ENCODE results near the gene FAM222A.

The FAM222A gene

DNA sequence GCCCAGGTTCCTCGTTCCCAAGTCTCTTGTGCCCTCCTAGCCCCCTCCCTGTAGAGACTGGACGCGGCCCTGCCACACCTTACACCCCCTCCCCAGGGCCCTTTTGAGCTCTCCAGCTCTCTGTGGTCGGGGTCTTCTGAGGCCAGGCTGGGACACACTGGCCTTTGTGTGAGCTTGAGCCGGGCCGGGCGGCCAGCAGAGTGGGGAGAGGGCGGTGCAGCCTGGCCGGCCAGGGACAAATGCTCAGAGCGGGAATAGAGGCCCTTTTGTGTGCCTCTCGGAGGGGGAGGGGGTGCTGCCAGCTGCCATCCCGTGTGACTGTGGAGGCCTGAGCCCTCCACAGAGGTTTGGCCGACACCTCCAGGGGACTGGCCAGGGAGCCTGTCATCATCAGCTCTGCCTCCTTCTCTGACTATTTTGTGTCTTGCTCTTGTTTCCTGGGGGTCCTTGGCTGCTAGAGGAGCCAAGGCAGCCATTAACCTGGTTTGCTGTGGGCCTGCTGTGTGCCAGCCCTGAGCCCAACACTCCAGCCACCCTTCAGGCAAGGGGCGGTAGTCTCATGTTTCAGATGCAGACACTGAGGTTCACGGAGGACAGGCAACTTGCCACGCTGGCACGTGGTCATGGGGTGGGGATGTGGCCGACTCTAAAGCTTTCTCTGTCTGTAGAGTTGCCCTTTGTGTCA, 13.6 kb downstream of the FAM222A start:
- DNase-seq: no peak

DNA sequence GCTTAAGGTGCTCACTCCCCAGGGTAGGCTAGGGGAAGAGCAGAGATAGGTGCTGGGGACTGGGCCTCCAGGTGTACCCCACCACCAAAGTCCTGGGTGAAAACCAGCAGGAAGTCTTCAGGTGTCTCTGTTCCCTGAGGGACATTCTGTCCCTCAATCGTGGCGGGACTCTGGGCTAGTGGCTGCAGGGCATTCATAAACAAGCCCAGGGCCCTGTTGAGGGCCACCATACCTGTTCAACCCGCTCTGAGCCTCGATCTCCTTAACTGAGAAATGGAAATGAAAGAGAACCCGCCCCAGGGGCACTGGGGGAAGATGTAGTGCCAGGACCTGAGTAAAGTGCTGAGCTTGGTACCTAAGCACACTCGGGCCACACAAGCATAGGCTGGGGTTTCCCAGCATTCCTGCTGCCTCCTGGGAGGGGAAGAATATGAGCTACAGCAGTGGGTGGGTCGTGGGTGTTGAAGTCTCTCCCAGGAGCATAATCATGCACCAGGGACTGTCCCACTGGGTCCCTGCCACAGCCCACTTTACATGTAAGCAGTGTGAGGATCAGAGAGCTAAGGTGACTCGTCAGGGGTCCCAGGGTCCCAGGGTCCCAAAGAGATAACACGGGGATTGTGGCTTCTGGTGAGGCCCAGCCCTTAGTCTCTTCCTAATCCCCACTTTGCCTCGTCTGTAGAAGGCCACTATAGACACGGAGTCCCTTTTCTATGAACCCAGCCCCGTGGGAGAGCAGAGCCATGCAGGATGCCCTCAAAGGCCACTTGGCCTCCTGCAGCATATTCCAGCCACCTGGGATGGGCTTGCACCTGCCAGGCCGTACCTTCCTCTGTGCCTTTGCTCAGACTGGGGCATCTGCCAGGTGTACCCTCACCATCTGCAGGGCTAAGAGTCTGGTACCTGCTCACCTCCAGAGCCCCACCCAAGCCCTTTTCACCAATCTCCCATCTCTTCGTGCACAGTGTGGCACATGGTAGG, 14.4 kb downstream of the FAM222A start:
- DNase-seq: no peak

DNA sequence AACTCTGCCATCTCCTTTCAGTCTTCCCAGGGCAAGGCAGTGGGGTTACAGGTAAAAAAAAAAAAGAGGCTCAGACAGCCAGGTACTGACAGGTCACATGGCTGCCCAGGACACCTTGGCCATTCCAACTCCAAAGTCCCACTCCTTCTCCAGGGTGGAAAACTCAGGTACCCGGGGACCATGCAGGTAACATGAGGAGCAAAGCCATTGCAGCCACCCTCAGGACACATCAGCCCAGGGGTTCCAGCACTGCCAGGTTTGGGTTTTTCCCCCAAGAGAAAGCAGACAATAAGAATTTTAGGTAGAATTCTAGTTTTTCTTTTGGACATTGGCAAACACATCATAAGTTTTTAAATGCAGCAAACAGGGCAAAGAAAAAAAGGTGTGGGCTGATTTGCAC, 15.3 kb downstream of the FAM222A start:
- no peak for DNase-seq

DNA sequence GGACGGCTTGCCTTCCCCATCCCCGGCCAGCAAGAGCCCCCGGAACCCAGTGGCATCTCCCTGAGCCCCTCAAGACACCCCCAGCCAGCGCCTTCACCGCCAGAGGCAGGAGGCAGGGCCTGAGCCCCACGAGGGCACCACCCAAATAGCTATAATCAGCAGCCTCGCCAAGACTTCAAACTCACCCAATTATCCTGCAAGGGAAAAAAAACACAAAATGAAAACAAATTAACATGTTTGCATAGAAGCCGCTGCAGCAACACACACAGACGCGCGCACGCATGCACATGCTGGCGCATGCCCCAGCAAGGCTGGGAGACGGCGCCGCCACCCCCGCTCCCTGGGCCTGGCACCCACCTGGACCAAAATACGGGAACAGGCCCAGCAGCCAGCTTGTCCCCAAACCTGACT, 15.8 kb downstream of the FAM222A start:
- no peak for DNase-seq

DNA sequence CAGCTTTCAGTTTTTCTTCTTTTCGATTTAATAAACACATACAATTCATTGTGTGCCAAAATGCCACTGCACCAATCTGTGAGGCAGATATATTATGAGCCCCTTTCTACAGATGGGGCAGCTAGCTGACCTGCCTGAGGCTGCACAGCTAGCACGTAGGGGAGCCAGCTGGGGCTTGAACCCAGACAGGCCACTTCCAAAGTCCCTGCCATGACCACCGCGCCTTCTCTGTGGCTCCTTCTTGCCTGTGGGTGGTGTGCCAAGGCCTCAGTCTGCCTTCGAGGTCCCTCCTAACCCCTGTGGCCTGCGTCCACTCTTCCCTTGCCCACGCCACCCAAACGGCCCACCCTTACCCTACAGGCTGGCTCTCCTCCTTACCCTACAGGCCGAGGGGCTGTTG, 16.2 kb downstream of the FAM222A start:
- DNase-seq: no peak

DNA sequence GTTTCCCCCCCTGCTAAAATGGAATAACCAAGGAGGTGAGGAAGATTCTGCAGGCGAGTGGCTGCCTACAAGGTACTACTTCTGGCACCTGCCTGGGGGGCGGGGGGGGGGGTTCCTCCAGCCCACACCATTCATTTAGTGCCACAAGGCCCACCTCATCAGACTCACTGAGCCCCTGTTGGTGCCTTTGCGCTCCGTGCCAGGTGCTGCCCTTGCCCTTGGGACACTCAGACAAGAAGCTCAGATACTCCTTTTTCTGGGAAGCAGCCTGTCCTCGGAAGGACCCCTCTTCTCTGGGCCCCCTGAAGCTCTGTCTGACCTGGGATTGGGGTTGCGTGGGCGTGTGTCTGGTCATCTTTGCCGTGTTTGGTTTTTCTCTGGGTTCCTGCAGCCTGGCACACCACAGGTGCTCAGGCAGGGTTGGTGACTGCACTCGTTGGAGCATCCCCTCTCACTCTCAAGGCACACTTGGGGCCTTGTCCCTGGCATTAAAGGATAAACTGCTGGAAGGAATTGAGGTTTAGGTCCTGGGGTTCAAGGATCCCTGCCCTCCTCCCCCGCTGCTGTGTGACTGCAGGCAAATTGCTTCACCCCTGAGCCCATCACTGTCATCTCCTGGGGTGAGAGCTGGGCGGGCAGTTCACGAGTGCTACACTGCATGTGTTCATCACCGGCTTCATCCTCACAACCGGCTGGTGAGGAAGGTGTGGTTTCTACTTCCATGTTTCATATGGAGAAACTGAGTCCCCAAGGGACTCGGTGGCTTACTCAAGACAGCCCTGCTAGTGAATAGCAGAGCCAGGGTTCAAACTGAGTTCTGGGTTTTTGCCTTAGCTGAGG, 16.9 kb downstream of the FAM222A start:
- no peak for DNase-seq

DNA sequence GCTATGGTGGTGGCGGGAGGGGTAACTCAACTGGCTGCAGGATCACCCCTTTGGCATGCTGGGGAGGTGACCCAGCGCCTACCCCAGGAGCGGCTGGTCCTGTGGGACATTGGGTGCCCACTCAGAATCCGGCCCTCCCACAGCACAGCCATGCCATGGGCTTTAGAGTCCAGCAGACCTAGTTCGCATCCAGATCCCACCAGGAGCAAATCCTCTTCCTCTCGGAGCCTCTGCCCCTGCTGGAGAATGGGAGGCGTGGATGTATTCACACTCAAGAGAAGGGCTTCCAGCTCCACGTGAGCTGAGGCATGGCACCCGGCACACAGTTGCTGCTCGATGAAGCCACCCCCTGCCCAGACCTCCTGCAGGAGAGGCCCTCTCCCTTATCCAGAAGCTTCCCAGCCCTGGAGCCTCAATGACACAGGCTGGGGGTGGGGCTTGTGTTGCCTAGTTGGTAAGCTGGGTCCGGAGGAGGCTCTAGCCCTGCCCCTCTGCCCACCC, 17.7 kb downstream of the FAM222A start:
- DNase-seq: no peak

DNA sequence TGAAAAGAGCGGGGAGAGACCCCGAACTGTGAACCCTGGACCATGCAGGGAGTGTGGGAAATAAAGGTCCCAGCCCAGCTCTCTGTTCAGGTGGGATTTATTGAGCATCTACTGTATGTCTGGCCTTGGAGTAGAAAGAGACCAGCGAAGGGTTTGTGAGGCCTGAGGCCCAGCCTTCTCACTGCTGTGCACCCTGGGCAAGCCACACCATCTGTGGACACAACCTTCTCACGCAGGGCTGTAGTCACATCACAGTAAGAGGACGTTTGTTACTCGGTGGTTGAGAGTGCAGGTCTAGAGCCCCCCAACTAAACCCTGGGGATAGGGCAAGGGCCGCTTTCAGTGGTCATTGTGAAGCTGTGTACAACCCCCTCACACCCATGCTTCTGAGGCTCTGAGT, 18.2 kb downstream of the FAM222A start:
- no peak for DNase-seq

DNA sequence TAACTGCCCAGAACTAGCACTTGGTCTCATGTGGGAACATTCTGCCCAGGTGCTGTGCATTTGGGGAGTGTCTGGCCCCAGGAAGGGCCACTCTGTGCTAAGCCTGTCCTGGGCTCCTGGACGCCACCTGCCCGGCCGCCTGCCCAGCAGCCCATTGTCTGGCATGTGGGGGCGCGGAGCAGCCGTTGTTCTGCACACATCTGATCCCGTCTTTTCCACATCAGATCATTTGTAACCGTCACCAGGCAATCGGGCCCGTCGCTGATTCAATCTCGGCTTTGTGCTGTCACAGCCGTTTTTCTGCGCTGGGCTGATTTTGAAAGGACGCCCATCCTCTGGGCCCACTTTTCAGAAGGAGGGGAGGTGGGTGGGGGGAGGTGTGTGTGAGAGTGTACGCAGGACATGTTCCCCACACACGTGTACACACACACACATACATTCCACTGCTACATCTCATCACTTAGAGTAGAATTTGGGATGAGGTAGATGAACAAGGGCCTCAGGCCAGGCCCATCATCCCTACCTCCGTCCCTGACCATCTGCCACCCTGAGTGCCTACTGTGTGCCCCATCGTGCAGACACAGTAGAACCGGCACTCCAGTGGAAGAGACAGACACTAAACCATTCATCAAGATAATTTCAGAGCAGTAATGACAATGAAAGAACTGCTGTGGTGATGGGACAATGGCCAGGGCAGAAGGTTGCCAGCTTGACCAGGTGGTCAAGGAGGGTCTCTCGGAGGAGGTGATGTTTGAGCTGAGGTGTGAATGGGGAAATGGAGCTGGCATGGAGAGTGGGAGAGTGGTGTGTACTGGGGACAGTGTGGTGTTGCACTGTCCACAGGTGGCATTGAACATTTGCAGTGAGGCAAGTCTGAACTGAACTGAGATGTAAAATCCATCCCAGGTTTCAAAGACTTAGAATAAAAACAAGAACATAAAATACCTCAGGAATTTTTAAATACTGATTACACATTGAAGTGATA, 19.0 kb downstream of the FAM222A start:
- DNase-seq: no peak

DNA sequence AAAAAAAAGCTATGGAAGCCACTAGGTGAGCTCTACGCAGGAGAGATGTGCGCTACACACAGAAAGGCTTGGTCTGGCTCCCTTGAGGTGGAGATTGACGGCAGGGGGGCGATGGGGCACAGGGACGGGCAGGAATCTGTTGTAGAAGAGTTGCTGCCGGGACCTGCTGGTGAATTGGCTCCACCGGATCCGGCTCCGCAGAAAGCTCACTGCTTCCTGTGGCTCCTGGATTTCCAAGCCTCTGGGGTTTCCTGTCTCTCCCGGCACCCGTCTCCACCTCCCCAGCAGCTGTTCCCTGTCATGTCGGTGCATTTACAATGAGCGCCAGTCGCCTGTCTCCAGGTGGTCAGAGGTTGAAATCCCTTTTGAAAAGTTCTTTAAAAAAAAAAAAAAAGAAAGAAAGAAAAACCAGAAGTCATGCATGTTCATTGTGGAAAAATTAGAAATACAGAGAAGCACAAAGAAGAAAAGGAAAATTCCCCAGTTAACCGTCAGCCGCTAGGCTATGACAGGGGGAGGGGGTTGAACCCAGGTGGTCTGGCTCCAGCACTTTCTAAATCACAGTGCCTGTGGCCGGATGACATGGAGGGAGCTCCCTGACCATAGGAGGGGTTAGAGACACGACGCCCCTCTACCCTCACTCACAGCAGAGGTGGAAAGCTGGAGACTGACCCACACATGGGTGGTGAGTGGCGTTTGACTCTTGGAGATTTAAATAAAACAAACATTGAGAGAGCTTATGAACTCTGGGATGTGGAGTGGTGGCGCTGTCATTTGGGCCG, 20.8 kb downstream of the FAM222A start:
- no peak for DNase-seq

DNA sequence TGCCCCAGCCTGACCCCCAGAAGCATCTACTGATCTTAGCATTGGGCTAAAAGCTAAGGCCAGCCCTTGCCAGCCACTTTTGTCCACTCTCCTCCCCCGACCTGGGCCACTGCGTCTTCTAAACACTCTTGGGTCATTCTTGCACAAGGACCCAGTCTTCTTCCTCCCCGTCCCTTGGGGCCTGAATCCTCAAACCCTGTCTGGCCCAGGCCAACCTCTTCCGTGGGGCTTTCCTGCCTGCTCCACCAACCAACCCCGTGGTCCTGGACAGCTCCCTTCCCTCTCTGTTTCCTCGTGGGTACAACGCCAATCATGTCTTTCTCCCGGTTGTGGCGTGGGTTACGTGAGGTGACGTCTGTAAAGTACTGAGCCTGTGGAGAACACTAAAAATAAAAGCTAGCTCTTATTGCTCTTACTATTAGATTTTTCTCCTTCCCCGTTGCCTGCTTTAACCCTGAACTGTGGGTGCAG, 21.5 kb downstream of the FAM222A start:
- DNase-seq: no peak

DNA sequence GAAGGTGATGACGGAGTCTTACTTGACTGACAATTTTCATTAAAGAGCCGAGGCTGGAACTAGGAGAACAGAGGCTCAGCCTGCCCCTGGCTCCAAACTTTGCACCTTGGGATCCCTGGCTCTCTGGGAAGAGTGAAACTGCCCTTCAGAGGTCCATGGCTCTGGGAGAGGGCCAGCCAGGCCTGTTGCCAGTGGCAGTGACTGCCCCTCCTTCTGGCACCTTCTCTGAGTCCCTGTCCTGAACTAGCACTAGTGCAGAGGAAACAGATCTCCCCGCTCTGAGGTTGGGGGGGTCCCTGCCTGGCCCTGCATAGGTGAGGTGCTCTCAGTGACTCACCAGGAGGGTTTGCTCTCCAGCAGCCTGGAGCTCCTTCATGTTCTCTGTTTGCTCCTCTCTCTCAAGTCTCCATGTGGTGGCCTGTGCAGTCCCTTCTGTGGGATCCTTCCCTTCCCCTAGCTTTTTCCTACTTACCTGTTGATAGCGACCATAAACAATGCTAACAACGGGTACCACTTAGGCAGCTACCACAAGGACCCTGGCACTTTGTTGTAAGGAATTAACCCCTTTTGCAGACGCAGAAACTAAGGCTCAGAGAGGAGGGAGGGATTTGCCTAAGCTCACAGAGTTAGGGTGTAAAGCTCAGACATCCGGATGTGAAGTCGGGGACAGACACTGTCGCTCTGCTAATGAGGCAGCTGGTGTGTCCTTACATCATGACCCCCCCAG, 22.4 kb downstream of the FAM222A start:
- DNase-seq: no peak

DNA sequence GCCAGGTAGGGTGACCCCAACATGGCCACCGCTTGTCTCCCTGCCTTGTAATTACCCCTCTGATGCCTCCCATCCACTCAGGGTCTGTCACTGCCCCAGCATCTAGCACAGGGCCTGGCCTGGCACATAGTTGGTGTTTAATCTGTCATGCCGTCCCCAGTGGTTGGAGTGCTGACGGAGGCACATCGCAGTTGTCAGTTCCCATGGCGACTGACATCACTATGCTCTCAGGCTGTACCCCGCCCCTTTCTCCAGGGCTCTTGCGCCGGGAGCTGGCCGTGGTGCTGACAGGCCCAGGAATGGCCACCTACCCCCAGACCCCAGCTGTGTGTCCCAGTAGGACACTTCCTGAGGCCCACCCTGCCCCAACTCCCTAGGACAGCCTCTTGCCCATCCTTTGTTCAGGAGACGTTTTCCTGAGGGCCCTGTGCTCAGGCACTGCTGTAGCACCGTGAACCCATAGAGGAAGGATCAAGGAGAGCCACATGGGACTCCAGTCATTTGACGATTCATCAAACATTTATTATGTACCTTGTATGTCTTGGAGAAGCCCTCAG, 23.0 kb downstream of the FAM222A start:
- DNase-seq: no peak

DNA sequence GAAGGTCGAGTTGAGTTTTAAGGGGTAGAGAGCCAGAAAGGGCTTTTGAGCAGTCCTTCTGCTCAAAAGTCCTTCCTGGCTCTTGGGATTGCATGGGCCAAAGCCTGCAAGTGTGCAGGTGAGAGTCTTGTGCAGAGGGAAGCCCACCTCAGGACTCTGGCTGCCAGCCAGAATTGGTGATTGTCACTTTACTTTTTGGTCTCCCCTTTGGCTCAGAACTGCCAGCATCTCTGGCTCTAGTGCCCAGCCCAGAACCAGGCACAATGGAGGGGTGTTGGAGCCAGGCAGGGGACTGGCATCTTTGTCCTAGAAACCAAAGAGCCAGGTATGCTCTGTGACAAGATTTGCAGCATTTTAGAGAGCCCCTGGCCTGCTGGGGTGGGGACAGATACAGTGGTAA, 23.5 kb downstream of the FAM222A start:
- peak; percentile 90 for DNase-seq

DNA sequence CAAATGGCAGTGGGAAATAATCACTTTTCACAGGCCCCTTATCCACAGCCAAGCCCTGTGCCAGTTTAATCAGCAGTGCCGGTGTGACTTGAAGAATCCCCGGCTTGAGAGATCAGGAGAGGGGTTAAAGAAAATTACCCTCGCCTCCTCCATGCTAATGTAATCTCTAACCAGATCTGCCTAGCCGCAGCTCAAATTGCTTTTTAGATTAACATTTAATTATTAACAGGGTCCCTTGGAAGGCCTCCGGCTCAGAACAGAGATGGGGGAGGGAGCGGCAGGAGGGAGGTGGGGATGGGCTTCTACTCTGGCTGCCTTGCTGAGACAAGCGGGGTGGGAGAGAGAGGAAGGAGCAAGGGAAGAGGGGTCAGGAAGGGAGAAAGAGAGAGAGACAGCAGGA, 24.0 kb downstream of the FAM222A start:
- no peak for DNase-seq

DNA sequence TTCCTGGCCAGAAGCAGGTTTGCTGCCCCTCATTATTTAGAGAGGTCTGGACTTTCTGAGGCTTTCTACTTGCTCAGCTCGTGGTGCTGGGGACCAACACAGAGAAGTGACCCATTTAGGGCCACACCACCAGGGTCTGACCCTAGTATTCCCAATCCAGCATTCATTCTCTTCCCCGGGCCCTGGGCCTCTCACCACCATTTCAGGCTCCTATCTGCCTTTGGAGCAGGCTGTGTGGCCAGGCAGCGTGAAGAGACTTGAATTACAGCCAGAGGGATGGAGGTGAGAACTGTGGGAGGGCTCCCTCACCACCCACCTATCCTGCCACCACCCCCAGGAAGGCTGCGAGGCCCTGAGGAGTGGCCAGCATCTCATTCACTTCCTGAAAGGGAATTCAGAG, 24.6 kb downstream of the FAM222A start:
- no peak for DNase-seq

DNA sequence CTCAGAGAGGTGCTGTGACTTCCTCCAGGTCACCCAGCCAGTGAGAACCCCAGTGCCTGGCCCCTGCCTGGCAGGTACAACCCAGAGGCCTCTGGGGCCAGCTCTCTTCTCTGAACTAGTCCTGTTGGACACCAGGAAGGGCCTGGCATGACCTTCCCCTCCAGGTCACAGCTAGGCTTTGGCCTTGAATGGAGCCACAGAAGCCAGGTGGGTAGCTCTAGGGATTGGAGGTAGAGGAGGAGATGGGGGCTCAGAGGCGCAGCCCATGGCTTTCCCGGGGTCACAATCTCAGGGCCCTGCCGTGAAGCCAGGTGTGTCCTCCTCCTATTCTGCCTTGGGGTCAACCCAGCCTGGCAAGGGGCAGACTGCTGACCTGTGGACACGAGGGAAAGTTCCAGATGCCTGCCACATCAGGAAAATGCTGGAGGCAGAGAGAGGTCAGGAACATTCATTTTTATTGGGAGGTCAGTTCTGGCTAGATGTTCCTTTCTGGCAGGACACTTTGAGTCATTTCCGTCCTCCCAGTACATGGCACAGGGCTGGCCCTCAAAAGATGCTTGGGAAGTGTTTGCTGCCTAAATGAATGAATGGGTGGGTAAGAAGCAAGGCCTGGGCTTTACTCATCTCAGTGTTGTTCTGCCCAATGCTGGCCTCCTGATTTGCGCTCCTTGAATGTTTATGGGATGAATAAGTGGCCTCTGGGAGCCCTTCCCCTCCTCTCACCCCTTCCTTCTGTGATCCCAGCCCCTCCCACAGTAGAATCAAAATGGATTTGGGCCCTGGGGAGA, 25.4 kb downstream of the FAM222A start:
- no peak for DNase-seq

DNA sequence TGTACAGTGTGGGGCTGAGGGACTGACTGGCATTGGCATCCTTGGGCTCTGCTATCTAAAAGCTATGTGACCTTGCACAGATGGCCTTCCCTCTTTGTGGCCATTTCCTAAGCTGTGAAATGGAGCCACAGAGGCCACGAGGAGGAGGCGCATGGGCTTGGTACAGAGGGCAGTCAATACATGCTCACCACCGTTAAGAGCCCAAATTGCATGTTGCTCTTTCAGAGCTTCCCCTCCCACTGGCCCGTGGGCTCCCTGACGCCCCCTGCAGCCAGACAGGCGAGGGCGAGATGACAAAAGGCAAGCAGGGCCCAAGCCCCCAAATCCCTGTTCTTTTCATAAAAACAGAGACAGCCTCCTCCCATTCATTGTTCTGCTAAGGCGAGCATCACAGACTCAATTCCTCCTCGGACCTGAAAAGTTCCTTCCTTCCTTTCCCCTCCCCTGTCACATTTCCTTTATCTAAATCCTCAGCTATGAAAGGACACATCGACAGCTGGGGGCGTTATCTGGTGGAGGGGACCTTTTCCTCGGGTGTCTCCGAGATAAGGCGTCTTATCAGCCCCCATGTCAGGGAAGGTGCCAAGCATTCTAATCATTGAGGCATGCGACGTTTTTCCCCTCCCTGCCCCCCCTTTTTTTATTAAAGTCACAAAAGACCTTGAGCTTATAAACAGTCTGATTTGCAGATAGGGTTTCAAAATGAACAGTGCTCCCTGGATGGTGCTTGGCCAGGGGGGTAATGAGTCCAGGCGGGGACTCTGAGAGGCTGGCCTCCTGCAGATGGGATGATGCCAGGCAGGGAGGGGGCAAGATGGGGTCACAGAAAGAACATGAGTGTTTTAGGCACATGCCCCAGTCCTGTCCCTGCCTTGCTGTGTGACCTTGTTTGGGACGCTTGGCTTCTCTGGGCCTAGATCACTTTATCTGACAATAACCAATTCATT, 26.4 kb downstream of the FAM222A start:
- no peak for DNase-seq
